Lower leg skin (tissue), 4 donors: ENCODE results near the gene TENT4A. TPM values are rescaled to one million over a fixed set of nuclear protein-coding genes. Genes with fewer than 3 reads are reported as not detected.
A peak's percentile ranks its signal among the peaks of the same experiment; 100 is the strongest.

Experiments
- DNase-seq, 2 donors: peaks; one replicate each; pipeline ENCODE4 v3.0.0-alpha.2; 2019; ENCODE audit warnings: low spot score in 2 of 2
- H3K4me3 ChIP-seq: fragments of 200-600 bp; sonication (generic); 2 replicates; pipeline ENCODE4 v1.5.1; 2017; ENCODE audit warnings: mild to moderate bottlenecking, low read depth; ENCODE audit not compliant: poor library complexity, severe bottlenecking
- CTCF ChIP-seq, 3 donors: fragments of 450-650 bp; IDR thresholded peaks; one replicate each; pipeline ENCODE4 v1.5.1; 2016; ENCODE audit warnings: antibody characterized with exemption in 3 of 3, mild to moderate bottlenecking in 3 of 3, moderate library complexity in 2 of 3
- POLR2A ChIP-seq, 2 donors: fragments of 450-650 bp; IDR thresholded peaks; one replicate each; pipeline ENCODE4 v1.6.1; 2016 to 2017; ENCODE audit warnings: antibody characterized with exemption in 2 of 2, mild to moderate bottlenecking in 1 of 2, moderate library complexity in 1 of 2
- WGBS, 2 donors: methylation state at CpG; one replicate each; pipeline ENCODE4 v1.1.5; 2018; 5-methylcytosine and 5-hydroxymethylcytosine counted together
- intact Hi-C: fragments of 100-400 bp; cut with DNase I; formaldehyde crosslinking; loops from one replicate; pipeline ENCODE4 v1.15.0; 2023; ENCODE audit warnings: low total_unique reads
- total RNA-seq, 4 donors: library from RNA; depleted of rRNA; stranded (reverse); fragments of >200 nt; gene quantifications; one replicate each; pipeline ENCODE4 v1.1.0, GENCODE V29; 2016

TENT4A gene
- total RNA-seq, 4 donors from 2014 or later: 12.9 to 51.6 (median 21.6) TPM

GRCh38 chr5:6687505-6687904 is 25.7 kb upstream of the TENT4A start:
- intact Hi-C loops: no loop called here
- no peak overlapping the region for H3K4me3 ChIP-seq
- WGBS, 2 donors: 78 to 85% methylated on average over 9 of the region's 9 CpGs
- no peak for DNase-seq
- TF ChIP-seq POLR2A (IDR thresholded peaks at IDR 0.05) (no peak), CTCF (IDR thresholded peaks at IDR 0.05) (no peak)

DNA sequence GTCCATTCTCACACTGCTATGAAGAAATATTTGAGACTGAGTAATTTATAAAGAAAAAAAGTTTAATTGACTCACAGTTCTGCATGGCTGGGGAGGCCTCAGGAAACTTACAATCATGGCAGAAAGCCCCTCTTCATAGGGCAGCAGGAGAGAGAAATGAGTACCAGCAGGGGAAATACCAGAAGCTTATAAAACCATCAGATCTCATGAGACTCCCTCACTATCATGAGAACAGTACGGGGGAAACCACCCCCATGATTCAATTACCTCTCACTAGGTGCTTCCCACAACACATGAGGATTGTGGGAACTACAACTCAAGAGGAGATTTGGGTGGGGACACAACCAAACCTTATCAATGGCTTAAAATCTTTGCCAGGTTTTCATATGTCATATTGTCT is 20.3 kb upstream of the TENT4A start:
- intact Hi-C loops: loop anchor here (10.0 kb wide), 1 partner anchor 1258 kb away; no protein-coding TSS in a partner anchor
- no peak for DNase-seq
- no peak for TF ChIP-seq CTCF (IDR thresholded peaks at IDR 0.05)
- TF ChIP-seq POLR2A (IDR thresholded peaks at IDR 0.05): no peak
- WGBS, 2 donors: 52 to 74% methylated on average over 1 of the region's 1 CpG
- no peak overlapping the region for H3K4me3 ChIP-seq

DNA sequence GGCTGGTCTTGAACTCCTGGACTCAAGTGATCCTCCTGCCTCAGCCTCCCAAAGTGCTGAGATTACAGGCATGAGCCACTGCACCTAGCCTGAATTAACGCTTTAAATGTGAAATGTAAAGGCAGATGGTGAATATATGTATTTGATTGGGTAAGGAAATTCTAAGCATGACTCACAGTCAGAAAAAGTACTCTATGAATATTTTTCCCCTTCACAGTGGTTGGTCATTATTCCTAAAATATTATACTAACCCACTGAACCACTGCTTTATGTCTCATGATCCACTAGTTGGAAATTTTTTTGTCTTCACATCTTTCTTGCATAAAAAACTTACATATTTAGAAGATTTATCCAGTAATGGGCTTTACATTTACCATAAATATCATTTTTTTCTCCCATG is 14.5 kb upstream of the TENT4A start:
- TF ChIP-seq CTCF (IDR thresholded peaks at IDR 0.05) (no peak), POLR2A (IDR thresholded peaks at IDR 0.05) (no peak)

GRCh38 chr5:6699357-6699756 is 13.9 kb upstream of the TENT4A start:
- TF ChIP-seq CTCF (IDR thresholded peaks at IDR 0.05) (no peak), POLR2A (IDR thresholded peaks at IDR 0.05) (no peak)
- WGBS, 2 donors: 67 to 68% methylated on average over 1 of the region's 1 CpG
- no peak for DNase-seq
- intact Hi-C loops: loop anchor here (5.0 to 10.0 kb wide), 2 partner anchors 667 to 1265 kb away; no protein-coding TSS in a partner anchor
- H3K4me3 ChIP-seq: no peak overlapping the region

More for the DNA sequence above, 14.5 kb upstream of the TENT4A start:
- no peak for DNase-seq
- H3K4me3 ChIP-seq: no peak overlapping the region
- intact Hi-C loops: loop anchor here (5.0 to 10.0 kb wide), 2 partner anchors 666 to 1264 kb away; no protein-coding TSS in a partner anchor
- WGBS, 2 donors: 74 to 86% methylated on average over 1 of the region's 1 CpG

DNA sequence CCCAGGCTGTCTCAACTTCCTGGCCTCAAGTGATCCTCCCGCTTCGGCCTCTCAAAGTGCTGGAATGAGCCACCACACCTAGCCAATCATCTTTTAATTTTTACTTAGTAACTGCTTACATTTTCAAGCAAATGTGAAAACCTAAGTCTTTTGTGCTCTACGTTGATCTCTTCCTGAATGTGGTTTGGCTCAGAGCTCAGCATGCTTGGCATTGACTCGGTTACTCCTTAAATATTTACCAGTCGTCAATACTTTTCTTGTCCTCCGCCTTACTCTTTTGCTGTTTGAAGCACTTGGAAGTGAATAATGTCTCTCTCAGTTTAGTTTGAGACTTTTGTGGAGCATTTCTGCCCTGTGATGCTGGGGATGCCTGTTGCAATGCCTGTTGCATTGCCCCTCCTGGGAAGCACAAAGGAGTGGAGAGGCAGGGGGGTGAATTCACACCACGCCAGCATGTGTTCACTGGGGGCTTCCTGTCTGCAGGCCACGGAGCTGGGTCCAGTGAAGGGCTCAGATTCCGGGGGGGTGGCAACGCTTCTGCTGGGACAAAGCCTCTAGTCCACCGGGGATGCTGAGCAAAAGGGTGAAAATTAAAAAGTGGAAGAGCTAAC is 13.1 kb upstream of the TENT4A start:
- 32 to 48% methylated on average over 11 of the region's 11 CpGs for WGBS, 2 donors
- peak in 1 of 2 donors; percentile 58 for DNase-seq
- no peak overlapping the region for H3K4me3 ChIP-seq
- TF ChIP-seq POLR2A (IDR thresholded peaks at IDR 0.05) (no peak), CTCF (IDR thresholded peaks at IDR 0.05) (no peak)
- intact Hi-C loops: no loop called here
